Bronchial epithelial cell (primary cell): ENCODE data around the gene PGP. TPM values are rescaled to one million over a fixed set of nuclear protein-coding genes. Genes with fewer than 3 reads are reported as not detected.

Experiments
- DNase-seq: peaks from one replicate; pipeline ENCODE4 v3.0.0-alpha.2; 2010; ENCODE audit warnings: low read depth
- FAIRE-seq: peaks from 2 replicates; lab custom pipeline; 2011; peaks lifted over from hg19 to GRCh38; lab: Jason Lieb, UNC
- H3K27me3 ChIP-seq: 2 replicates; pipeline ENCODE4 v1.5.1; 2011; ENCODE audit warnings: low read length; ENCODE audit not compliant: control insufficient read depth, insufficient read depth
- H3K36me3 ChIP-seq: 2 replicates; pipeline ENCODE4 v1.5.1; 2011; ENCODE audit warnings: low read length; ENCODE audit not compliant: control insufficient read depth, insufficient read depth
- H3K4me3 ChIP-seq: 2 replicates; pipeline ENCODE4 v1.5.1; 2011; ENCODE audit warnings: mild to moderate bottlenecking, low read depth, low read length, control low read depth
- CTCF ChIP-seq: IDR thresholded peaks from 2 replicates; pipeline ENCODE4 v1.5.1; 2011; ENCODE audit warnings: mild to moderate bottlenecking, moderate library complexity, low read length, control low read depth, inconsistent platforms; ENCODE audit not compliant: insufficient read depth, severe bottlenecking
- total RNA-seq: library from RNA; depleted of rRNA; stranded (reverse); fragments of >200 nt; gene quantifications from 2 replicates; pipeline ENCODE4 v1.2.1, GENCODE V29; 2014

PGP gene
- total RNA-seq, 1 donor from 2014 or later: 9.5 TPM

- Histone ChIP-seq H3K27me3 (no peaks in the 10 kb centered on the region), H3K36me3 (peaks cover 28% of the 10 kb centered on the region), H3K4me3 (no peak overlapping the region)
- TF ChIP-seq CTCF: no peak
- no peak for FAIRE-seq
- no peak for DNase-seq
These were observed 41.3 kb downstream of the PGP start for GRCh38 chr16:2173366-2173765.

GRCh38 chr16:2172688-2173335 lies 41.8 kb downstream of the PGP start:
- H3K36me3 ChIP-seq: peaks cover 32% of the 10 kb centered on the region
- DNase-seq (no peak), FAIRE-seq (no peak)
- H3K27me3 ChIP-seq: no peaks in the 10 kb centered on the region
- no peak for TF ChIP-seq CTCF
- H3K4me3 ChIP-seq: no peak overlapping the region

GRCh38 chr16:2171601-2172178 lies 43.0 kb downstream of the PGP start:
- Histone ChIP-seq H3K36me3 (peaks cover 38% of the 10 kb centered on the region), H3K4me3 (no peak overlapping the region), H3K27me3 (no peaks in the 10 kb centered on the region)
- DNase-seq: no peak
- FAIRE-seq: no peak
- TF ChIP-seq CTCF: no peak

- DNase-seq (no peak), FAIRE-seq (no peak)
- TF ChIP-seq CTCF: no peak
- Histone ChIP-seq H3K27me3 (no peaks in the 10 kb centered on the region), H3K4me3 (no peak overlapping the region), H3K36me3 (peaks cover 41% of the 10 kb centered on the region)
These were observed 43.8 kb downstream of the PGP start for GRCh38 chr16:2170587-2171435.

GRCh38 chr16:2170080-2170479 lies 44.6 kb downstream of the PGP start:
- no peak overlapping the region for H3K4me3 ChIP-seq
- no peak for TF ChIP-seq CTCF
- no peak for FAIRE-seq
- H3K36me3 ChIP-seq: peaks cover 40% of the 10 kb centered on the region
- DNase-seq: no peak
- H3K27me3 ChIP-seq: no peaks in the 10 kb centered on the region
